H9 (cell line): ENCODE data around the gene KREMEN2. TPM values are rescaled to one million over a fixed set of nuclear protein-coding genes. Genes with fewer than 3 reads are reported as not detected.
A peak's percentile ranks its signal among the peaks of the same experiment; 100 is the strongest.

Experiments used
- DNase-seq: peaks from one replicate; pipeline ENCODE4 v3.0.0-alpha.2; 2017
- H2AFZ ChIP-seq: one replicate; pipeline ENCODE4 v1.6.1; 2013; ENCODE audit warnings: mild to moderate bottlenecking, low read length, control low read depth, moderate library complexity
- H2AK5ac ChIP-seq: 2 replicates; pipeline ENCODE4 v1.6.1; 2013; ENCODE audit warnings: low read length, control low read depth, mixed read lengths; ENCODE audit not compliant: insufficient read length
- H2BK120ac ChIP-seq: one replicate; pipeline ENCODE4 v1.6.1; 2013; ENCODE audit warnings: low read depth, mild to moderate bottlenecking, low read length, control low read depth, inconsistent platforms; ENCODE audit not compliant: poor library complexity, severe bottlenecking
- H2BK12ac ChIP-seq: 2 replicates; pipeline ENCODE4 v1.6.1; 2013; ENCODE audit warnings: low read length, control low read depth, mixed read lengths, low read depth; ENCODE audit not compliant: insufficient read length
- H2BK15ac ChIP-seq: 2 replicates; pipeline ENCODE4 v1.6.1; 2013; ENCODE audit warnings: low read depth, low read length, control low read depth
- H2BK20ac ChIP-seq: one replicate; pipeline ENCODE4 v1.6.1; 2013; ENCODE audit warnings: low read depth, mild to moderate bottlenecking, low read length, control low read depth, inconsistent platforms; ENCODE audit not compliant: poor library complexity, severe bottlenecking
- H2BK5ac ChIP-seq: 2 replicates; pipeline ENCODE4 v1.6.1; 2013; ENCODE audit warnings: low read length, control low read depth, mixed read lengths; ENCODE audit not compliant: insufficient read length
- H3K14ac ChIP-seq: 2 replicates; pipeline ENCODE4 v1.6.1; 2013; ENCODE audit warnings: low read length, control low read depth; ENCODE audit not compliant: insufficient read depth
- H3K18ac ChIP-seq: 2 replicates; pipeline ENCODE4 v1.6.1; 2013; ENCODE audit warnings: low read depth, mild to moderate bottlenecking, mixed read lengths, low read length, control low read depth; ENCODE audit not compliant: insufficient read length
- H3K23ac ChIP-seq: 2 replicates; pipeline ENCODE4 v1.6.1; 2013; ENCODE audit warnings: low read length, control low read depth, mixed read lengths, low read depth; ENCODE audit not compliant: insufficient read length
- H3K23me2 ChIP-seq: 2 replicates; pipeline ENCODE4 v1.6.1; 2013; ENCODE audit warnings: low read depth, mild to moderate bottlenecking, mixed read lengths, low read length, control low read depth; ENCODE audit not compliant: insufficient read length, poor library complexity, severe bottlenecking
- H3K27ac ChIP-seq: 2 replicates; pipeline ENCODE4 v1.5.1; 2013; ENCODE audit warnings: low read length, control low read depth, mixed read lengths, low read depth; ENCODE audit not compliant: insufficient read length
- H3K27me3 ChIP-seq: 2 replicates; pipeline ENCODE4 v1.6.1; 2013; ENCODE audit warnings: low read length, control low read depth, inconsistent platforms; ENCODE audit not compliant: insufficient read depth
- H3K4ac ChIP-seq: 2 replicates; pipeline ENCODE4 v1.6.1; 2013; ENCODE audit warnings: low read depth, mild to moderate bottlenecking, control low read depth, inconsistent platforms, low read length, moderate library complexity
- H3K4me1 ChIP-seq: 2 replicates; pipeline ENCODE4 v1.6.1; 2013; ENCODE audit warnings: low read length, control low read depth, inconsistent platforms; ENCODE audit not compliant: insufficient read depth
- H3K4me2 ChIP-seq: 2 replicates; pipeline ENCODE4 v1.6.1; 2013; ENCODE audit warnings: low read length, control low read depth, mixed read lengths; ENCODE audit not compliant: insufficient read length, insufficient read depth
- H3K56ac ChIP-seq: 2 replicates; pipeline ENCODE4 v1.6.1; 2013; ENCODE audit warnings: low read depth, mild to moderate bottlenecking, mixed read lengths, low read length, control low read depth; ENCODE audit not compliant: insufficient read length
- H3K79me1 ChIP-seq: 2 replicates; pipeline ENCODE4 v1.6.1; 2013; ENCODE audit warnings: low read depth, mild to moderate bottlenecking, moderate library complexity, low read length, control low read depth, inconsistent platforms; ENCODE audit not compliant: insufficient read depth, poor library complexity, severe bottlenecking
- H3K79me2 ChIP-seq: 2 replicates; pipeline ENCODE4 v1.6.1; 2013; ENCODE audit warnings: low read length, control low read depth, inconsistent platforms; ENCODE audit not compliant: insufficient read depth
- H3K9ac ChIP-seq: 2 replicates; pipeline ENCODE4 v1.6.1; 2013; ENCODE audit warnings: low read length, control low read depth, mixed read lengths; ENCODE audit not compliant: insufficient read length; ENCODE audit errors: extremely low read depth
- H3K9me3 ChIP-seq: one replicate; pipeline ENCODE4 v1.6.1; 2013; ENCODE audit warnings: low read depth, low read length, inconsistent platforms; ENCODE audit not compliant: control insufficient read depth
- H3T11ph ChIP-seq: one replicate; pipeline ENCODE4 v1.6.1; 2013; ENCODE audit warnings: mild to moderate bottlenecking, low read length, control low read depth, inconsistent platforms
- H4K20me1 ChIP-seq: one replicate; pipeline ENCODE4 v1.6.1; 2013; ENCODE audit not compliant: control insufficient read depth, insufficient read length, insufficient read depth
- H4K5ac ChIP-seq: 2 replicates; pipeline ENCODE4 v1.6.1; 2013; ENCODE audit warnings: low read depth, mild to moderate bottlenecking, mixed read lengths, low read length, control low read depth; ENCODE audit not compliant: insufficient read length
- H4K8ac ChIP-seq: replicated peaks from 2 replicates; pipeline ENCODE4 v1.6.1; 2013; ENCODE audit warnings: low read length, control low read depth, mixed read lengths, low read depth; ENCODE audit not compliant: insufficient read length
- H4K91ac ChIP-seq: 2 replicates; pipeline ENCODE4 v1.6.1; 2013; ENCODE audit warnings: low read depth, mild to moderate bottlenecking, moderate library complexity, mixed read lengths, low read length, control low read depth; ENCODE audit not compliant: insufficient read length
- H3K27ac Mint-ChIP-seq, 3 experiments: 2 replicates in 2 of 3; 3 replicates in 1 of 3; pipeline ENCODE4 v1.8.0; 2020 to 2021; ENCODE audit warnings: mixed read lengths in 3 of 3, mild to moderate bottlenecking in 1 of 3, moderate library complexity in 1 of 3
- H3K27me3 Mint-ChIP-seq: 2 replicates; pipeline ENCODE4 v1.8.0; 2021; ENCODE audit warnings: low read depth, mild to moderate bottlenecking, moderate library complexity, mixed read lengths
- H3K36me3 Mint-ChIP-seq, 3 experiments: 2 replicates in 2 of 3; 3 replicates in 1 of 3; pipeline ENCODE4 v1.8.0; 2020 to 2021; ENCODE audit warnings: low read depth in 3 of 3, mixed read lengths in 3 of 3; ENCODE audit not compliant: insufficient read depth in 1 of 3
- H3K4me1 Mint-ChIP-seq, 2 experiments: 2 replicates each; pipeline ENCODE4 v1.8.0; 2020; ENCODE audit warnings: mixed read lengths in 2 of 2
- H3K4me3 Mint-ChIP-seq, 2 experiments: 2 replicates in 1 of 2; 3 replicates in 1 of 2; pipeline ENCODE4 v1.8.0; 2020 to 2021; ENCODE audit warnings: mild to moderate bottlenecking in 2 of 2, mixed read lengths in 2 of 2, moderate library complexity in 1 of 2
- H3K9me3 Mint-ChIP-seq, 2 experiments: 2 replicates in 1 of 2; 3 replicates in 1 of 2; pipeline ENCODE4 v1.8.0; 2020; ENCODE audit warnings: mild to moderate bottlenecking in 2 of 2, mixed read lengths in 2 of 2, moderate library complexity in 1 of 2
- WGBS: extraction: QIAGEN DNeasy Blood & Tissue Kit; methylation state at CpG from one replicate; pipeline ENCODE4 v1.1.7; 2013; ENCODE audit warnings: missing lambda C conversion rate, low lambda C conversion rate, mixed read lengths; ENCODE audit not compliant: insufficient read length; ENCODE audit errors: extremely low coverage; 5-methylcytosine and 5-hydroxymethylcytosine counted together
- total RNA-seq: library from RNA; stranded (reverse); gene quantifications from 2 replicates; pipeline ENCODE4 v1.2.1, GENCODE V29; 2021
- TF ChIP-seq, protein P1 (sequence below): fragments of 200-600 bp; sonication (generic); conservative IDR thresholded peaks from 3 replicates; pipeline ENCODE4 v1.8.0; 2021; ENCODE audit warnings: antibody characterized with exemption, mild to moderate bottlenecking

Gene KREMEN2
- total RNA-seq, 1 experiment from 2014 or later, result 12.8 TPM

DNA sequence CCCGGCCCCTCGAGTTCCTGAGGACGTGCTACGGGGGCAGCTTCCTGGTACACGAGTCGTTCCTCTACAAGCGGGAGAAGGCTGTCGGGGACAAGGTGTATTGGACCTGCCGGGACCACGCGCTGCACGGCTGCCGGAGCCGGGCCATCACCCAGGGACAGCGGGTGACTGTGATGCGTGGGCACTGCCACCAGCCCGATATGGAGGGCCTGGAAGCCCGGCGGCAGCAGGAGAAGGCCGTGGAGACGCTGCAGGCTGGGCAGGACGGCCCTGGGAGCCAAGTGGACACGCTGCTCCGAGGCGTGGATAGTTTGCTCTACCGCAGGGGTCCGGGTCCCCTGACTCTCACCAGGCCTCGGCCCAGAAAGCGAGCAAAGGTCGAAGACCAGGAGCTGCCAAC, 30.9 kb upstream of the KREMEN2 start:
- Histone ChIP-seq H2BK12ac (no peak overlapping the region), H3K27me3 (no peaks in the 10 kb centered on the region), H3K18ac (no peak overlapping the region), H2AK5ac (no peak overlapping the region), H3K27ac (no peak overlapping the region), H4K91ac (no peak overlapping the region), H4K8ac (no peak overlapping the region), H2AFZ (no peak overlapping the region), H3K56ac (no peak overlapping the region), H3K14ac (no peak overlapping the region), H3K9me3 (no peaks in the 10 kb centered on the region), H2BK120ac (no peak overlapping the region), H3K23ac (no peak overlapping the region), H3K9ac (no peak overlapping the region), H4K5ac (no peak overlapping the region), H3K4ac (no peak overlapping the region), H2BK15ac (no peak overlapping the region), H3K79me2 (no peaks in the 10 kb centered on the region), H4K20me1 (no peaks in the 10 kb centered on the region), H2BK20ac (no peak overlapping the region), H3K4me1 (no peaks in the 10 kb centered on the region), H3K23me2 (no peaks in the 10 kb centered on the region), H3K4me2 (no peak overlapping the region), H3T11ph (no peak overlapping the region), H2BK5ac (no peak overlapping the region), H3K79me1 (no peaks in the 10 kb centered on the region)
- no peaks in the 10 kb centered on the region for H3K9me3 Mint-ChIP-seq
- H3K4me1 Mint-ChIP-seq, result peaks cover 10% of the 10 kb centered on the region in 2 experiments
- H3K4me3 Mint-ChIP-seq, result no peak overlapping the region
- TF ChIP-seq, protein P1, sequence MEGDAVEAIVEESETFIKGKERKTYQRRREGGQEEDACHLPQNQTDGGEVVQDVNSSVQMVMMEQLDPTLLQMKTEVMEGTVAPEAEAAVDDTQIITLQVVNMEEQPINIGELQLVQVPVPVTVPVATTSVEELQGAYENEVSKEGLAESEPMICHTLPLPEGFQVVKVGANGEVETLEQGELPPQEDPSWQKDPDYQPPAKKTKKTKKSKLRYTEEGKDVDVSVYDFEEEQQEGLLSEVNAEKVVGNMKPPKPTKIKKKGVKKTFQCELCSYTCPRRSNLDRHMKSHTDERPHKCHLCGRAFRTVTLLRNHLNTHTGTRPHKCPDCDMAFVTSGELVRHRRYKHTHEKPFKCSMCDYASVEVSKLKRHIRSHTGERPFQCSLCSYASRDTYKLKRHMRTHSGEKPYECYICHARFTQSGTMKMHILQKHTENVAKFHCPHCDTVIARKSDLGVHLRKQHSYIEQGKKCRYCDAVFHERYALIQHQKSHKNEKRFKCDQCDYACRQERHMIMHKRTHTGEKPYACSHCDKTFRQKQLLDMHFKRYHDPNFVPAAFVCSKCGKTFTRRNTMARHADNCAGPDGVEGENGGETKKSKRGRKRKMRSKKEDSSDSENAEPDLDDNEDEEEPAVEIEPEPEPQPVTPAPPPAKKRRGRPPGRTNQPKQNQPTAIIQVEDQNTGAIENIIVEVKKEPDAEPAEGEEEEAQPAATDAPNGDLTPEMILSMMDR, result no peak
- H3K27ac Mint-ChIP-seq, result peak overlapping the region in 1 of 3 experiments; percentile 22; a peak in 1 of 7 replicates
- no CpG with 5 or more reads among the region's 30 CpGs for WGBS
- no peak for DNase-seq
- no peaks in the 10 kb centered on the region for H3K27me3 Mint-ChIP-seq
- peaks cover 4 to 16% (median 7%) of the 10 kb centered on the region in 3 experiments for H3K36me3 Mint-ChIP-seq
